ENCODE measurements around the gene CIROP. TPM values are rescaled to one million over a fixed set of nuclear protein-coding genes. Genes with fewer than 3 reads are reported as not detected.
A peak's percentile ranks its signal among the peaks of the same experiment; 100 is the strongest.

CIROP gene
- total and polyA plus RNA-seq, 3 experiments from 2014 or later = not detected

GRCh38 chr14:23066368-23066767 lies 38.4 kb downstream of the CIROP start:
- no peaks in the 10 kb centered on the region for H3K27me3 Mint-ChIP-seq
- no peak overlapping the region for H3K4me3 Mint-ChIP-seq
- peaks cover 57% of the 10 kb centered on the region for H3K36me3 ChIP-seq (ENCODE audit: insufficient read depth, low read length)
- ChIA-PET CTCF (interaction anchor here (3.9 to 21.2 kb wide), 2 partner anchors 9 to 81 kb away, joined by 50 to 732 read pairs; partner anchors contain the start of genes AJUBA and CDH24), POLR2A (no interaction called here)
- no peaks in the 10 kb centered on the region for H3K27me3 ChIP-seq (ENCODE audit: insufficient read depth, low read length, poor library complexity, severe bottlenecking)
- H3K9me3 Mint-ChIP-seq = no peaks in the 10 kb centered on the region
- no peaks in the 10 kb centered on the region for H3K9me3 ChIP-seq (ENCODE audit: low read length)
- H3K4me3 ChIP-seq (ENCODE audit: low read length) = no peak overlapping the region
- peaks cover 20% of the 10 kb centered on the region for H3K4me1 ChIP-seq (ENCODE audit: insufficient read depth, low read length)
- H3K4me1 Mint-ChIP-seq = peaks cover 25 to 39% (median 26%) of the 10 kb centered on the region in 3 donors
- peaks cover 3 to 79% (median 15%) of the 10 kb centered on the region in 3 donors for H3K36me3 Mint-ChIP-seq
- peak overlapping the region in 1 of 8 donors; percentile 23 for H3K27ac Mint-ChIP-seq
- H3K27ac ChIP-seq (ENCODE audit: low read depth, low read length) = no peak overlapping the region
- DNase-seq = no peak

- no peak overlapping the region for H3K4me3 ChIP-seq (ENCODE audit: low read length)
- H3K27ac ChIP-seq (ENCODE audit: low read depth, low read length) = no peak overlapping the region
- peaks cover 2% of the 10 kb centered on the region for H3K4me1 ChIP-seq (ENCODE audit: insufficient read depth, low read length)
- DNase-seq = no peak
- ChIA-PET POLR2A (no interaction called here), CTCF (interaction anchor here (1.9 to 21.2 kb wide), 2 partner anchors 14 to 78 kb away, joined by 7 to 732 read pairs; partner anchors contain the start of gene AJUBA)
- H3K27me3 ChIP-seq (ENCODE audit: insufficient read depth, low read length, poor library complexity, severe bottlenecking) = no peaks in the 10 kb centered on the region
- Mint-ChIP-seq H3K4me1 (peaks cover 6 to 13% (median 7%) of the 10 kb centered on the region in 3 donors), H3K27me3 (no peaks in the 10 kb centered on the region), H3K36me3 (peaks cover 3 to 92% (median 19%) of the 10 kb centered on the region in 3 donors), H3K27ac (peak overlapping the region in 2 of 8 donors; percentile 45 to 76), H3K4me3 (peak overlapping the region in 1 of 7 donors; percentile 52), H3K9me3 (no peaks in the 10 kb centered on the region)
- H3K9me3 ChIP-seq (ENCODE audit: low read length) = no peaks in the 10 kb centered on the region
- H3K36me3 ChIP-seq (ENCODE audit: insufficient read depth, low read length) = peaks cover 72% of the 10 kb centered on the region
Observed at GRCh38 chr14:23063601-23064000, 41.2 kb downstream of the CIROP start.

- H3K27ac Mint-ChIP-seq = peak overlapping the region in 1 of 8 donors; percentile 14
- CTCF ChIA-PET = interaction anchor here (1.3 to 21.2 kb wide), 4 partner anchors 15 to 77 kb away, joined by 3 to 732 read pairs (median 6); partner anchors contain the start of gene AJUBA
- H3K4me1 Mint-ChIP-seq = peaks cover 6 to 14% (median 9%) of the 10 kb centered on the region in 3 donors
- no peaks in the 10 kb centered on the region for H3K9me3 ChIP-seq (ENCODE audit: low read length)
- H3K36me3 ChIP-seq (ENCODE audit: insufficient read depth, low read length) = peaks cover 60% of the 10 kb centered on the region
- H3K9me3 Mint-ChIP-seq = no peaks in the 10 kb centered on the region
- no peak overlapping the region for H3K4me3 ChIP-seq (ENCODE audit: low read length)
- H3K27me3 ChIP-seq (ENCODE audit: insufficient read depth, low read length, poor library complexity, severe bottlenecking) = no peaks in the 10 kb centered on the region
- H3K36me3 Mint-ChIP-seq = peaks cover 3 to 84% (median 19%) of the 10 kb centered on the region in 3 donors
- H3K27ac ChIP-seq (ENCODE audit: low read depth, low read length) = no peak overlapping the region
- H3K27me3 Mint-ChIP-seq = no peaks in the 10 kb centered on the region
- peaks cover 1% of the 10 kb centered on the region for H3K4me1 ChIP-seq (ENCODE audit: insufficient read depth, low read length)
- POLR2A ChIA-PET = interaction anchor here (0.6 to 0.9 kb wide), 2 partner anchors 10 to 11 kb away, joined by 3 to 5 read pairs; no protein-coding TSS in a partner anchor
- H3K4me3 Mint-ChIP-seq = peak overlapping the region in 1 of 7 donors; percentile 42
- no peak for DNase-seq
Observed at GRCh38 chr14:23062002-23062401, 42.8 kb downstream of the CIROP start.

DNA sequence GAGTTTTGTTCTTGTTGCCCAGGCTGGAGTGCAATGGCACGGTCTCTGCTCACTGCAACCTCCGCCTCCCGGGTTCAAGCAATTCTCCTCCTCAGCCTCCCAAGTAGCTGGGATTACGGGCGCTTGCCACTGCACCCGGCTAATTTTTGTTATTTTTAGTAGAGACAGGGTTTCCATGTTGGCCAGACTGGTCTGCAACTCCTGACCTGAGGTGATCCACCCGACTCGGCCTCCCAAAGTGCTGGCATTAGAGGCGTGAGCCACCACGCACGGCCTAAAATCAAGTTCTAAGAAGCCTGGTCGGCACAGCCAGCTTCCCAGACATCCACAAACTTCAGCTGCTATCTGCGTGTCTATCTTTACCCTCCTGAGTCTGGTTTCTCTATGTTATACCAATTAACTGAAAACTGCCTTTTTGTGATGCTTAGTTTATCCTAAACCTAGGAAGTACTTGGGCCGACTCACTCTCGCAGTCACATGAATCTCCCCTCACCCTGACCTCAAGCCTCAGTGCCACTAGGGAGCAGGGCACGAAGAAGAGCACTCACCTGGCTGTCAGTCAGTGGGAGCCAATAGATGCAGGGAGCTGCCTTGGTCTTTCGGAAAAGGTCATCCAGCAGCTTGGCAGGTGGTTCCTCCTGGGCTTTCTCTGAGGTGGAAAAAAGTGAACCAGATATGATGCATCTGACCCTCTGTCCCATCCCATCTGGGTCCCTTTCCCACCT lies 44.1 kb downstream of the CIROP start:
- no peak overlapping the region for H3K4me3 ChIP-seq (ENCODE audit: low read length)
- POLR2A ChIA-PET = no interaction called here
- CTCF ChIA-PET = interaction anchor here (1.0 to 21.2 kb wide), 6 partner anchors 7 to 75 kb away, joined by 3 to 732 read pairs (median 13); partner anchors contain the start of gene AJUBA
- H3K27me3 Mint-ChIP-seq = no peaks in the 10 kb centered on the region
- H3K9me3 Mint-ChIP-seq = no peaks in the 10 kb centered on the region
- peak overlapping the region in 1 of 8 donors; percentile 32 for H3K27ac Mint-ChIP-seq
- H3K27me3 ChIP-seq (ENCODE audit: insufficient read depth, low read length, poor library complexity, severe bottlenecking) = no peaks in the 10 kb centered on the region
- H3K27ac ChIP-seq (ENCODE audit: low read depth, low read length) = no peak overlapping the region
- H3K4me3 Mint-ChIP-seq = peak overlapping the region in 1 of 7 donors; percentile 35
- no peak for DNase-seq
- H3K36me3 ChIP-seq (ENCODE audit: insufficient read depth, low read length) = peaks cover 48% of the 10 kb centered on the region
- H3K9me3 ChIP-seq (ENCODE audit: low read length) = no peaks in the 10 kb centered on the region
- peaks cover 14% of the 10 kb centered on the region for H3K4me1 ChIP-seq (ENCODE audit: insufficient read depth, low read length)
- peaks cover 16 to 21% (median 18%) of the 10 kb centered on the region in 3 donors for H3K4me1 Mint-ChIP-seq
- peaks cover 3 to 71% (median 16%) of the 10 kb centered on the region in 3 donors for H3K36me3 Mint-ChIP-seq

DNA sequence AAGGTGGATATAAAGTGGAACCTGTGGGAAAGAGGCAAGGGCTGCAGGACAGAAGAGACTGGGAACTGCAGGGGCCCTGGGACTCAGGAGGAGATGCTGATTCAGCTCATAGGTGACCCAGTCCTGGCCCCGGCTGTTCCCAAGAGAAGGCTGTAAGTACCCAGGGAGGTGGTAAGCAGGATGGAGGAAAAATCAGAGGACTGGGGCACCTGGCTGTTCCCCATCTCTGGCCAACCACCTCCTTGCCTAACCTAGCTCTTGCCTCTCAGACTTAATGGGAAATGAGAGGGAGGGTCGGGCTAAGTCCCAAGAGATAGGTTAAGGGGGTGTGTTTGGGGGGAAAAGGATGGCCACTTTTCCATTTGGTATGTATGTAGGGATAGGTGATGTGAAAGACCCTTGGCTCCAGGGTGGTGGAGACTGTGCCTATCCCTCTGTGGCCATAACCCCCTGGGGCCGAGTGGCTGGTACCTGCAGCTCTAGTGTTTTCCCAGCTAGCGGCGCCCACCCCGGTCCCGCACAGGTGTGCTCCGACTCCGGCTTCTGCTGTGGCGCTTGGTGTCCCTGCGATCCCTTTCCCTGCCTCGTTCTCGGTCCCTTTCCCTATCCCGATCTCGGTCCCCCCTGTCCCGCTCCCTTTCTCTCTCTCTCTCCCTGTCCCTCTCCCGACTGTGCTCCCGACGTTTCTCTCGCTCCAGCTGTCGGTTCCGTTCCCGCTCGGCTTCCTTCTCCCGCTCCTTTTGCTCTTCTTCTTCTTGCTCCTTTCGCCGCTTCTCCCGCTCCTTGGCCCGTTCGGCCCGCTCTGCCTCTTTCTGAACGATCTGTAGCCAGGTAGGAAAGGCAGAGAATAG lies 45.9 kb downstream of the CIROP start:
- Histone ChIP-seq H3K4me3 (ENCODE audit: low read length) (no peak overlapping the region), H3K9me3 (ENCODE audit: low read length) (no peaks in the 10 kb centered on the region), H3K27ac (ENCODE audit: low read depth, low read length) (no peak overlapping the region), H3K27me3 (ENCODE audit: insufficient read depth, low read length, poor library complexity, severe bottlenecking) (no peaks in the 10 kb centered on the region), H3K36me3 (ENCODE audit: insufficient read depth, low read length) (peaks cover 38% of the 10 kb centered on the region), H3K4me1 (ENCODE audit: insufficient read depth, low read length) (peaks cover 14% of the 10 kb centered on the region)
- Mint-ChIP-seq H3K4me3 (peak overlapping the region in 4 of 7 donors; percentile 23 to 68 (median 30)), H3K9me3 (no peaks in the 10 kb centered on the region), H3K27ac (peak overlapping the region in 2 of 8 donors; percentile 52 to 54), H3K27me3 (no peaks in the 10 kb centered on the region), H3K4me1 (peaks cover 16 to 19% (median 18%) of the 10 kb centered on the region in 3 donors), H3K36me3 (peaks cover 3 to 55% (median 14%) of the 10 kb centered on the region in 3 donors)
- DNase-seq = no peak
- CTCF ChIA-PET = interaction anchor here (0.8 to 21.2 kb wide), 24 partner anchors 9 to 489 kb away, joined by 3 to 732 read pairs (median 6); partner anchors contain the start of genes ACIN1, AJUBA, C14orf119 and PRMT5
- POLR2A ChIA-PET = interaction anchor here (0.5 to 1.5 kb wide), 6 partner anchors 10 to 294 kb away, joined by 5 to 14 read pairs (median 6); partner anchors contain the start of gene AJUBA

- Mint-ChIP-seq H3K9me3 (no peaks in the 10 kb centered on the region), H3K36me3 (peaks cover 0 to 46% (median 11%) of the 10 kb centered on the region in 3 donors), H3K4me1 (peaks cover 16 to 19% (median 18%) of the 10 kb centered on the region in 3 donors), H3K4me3 (peak overlapping the region; percentile 85 to 95 (median 90)), H3K27ac (peak overlapping the region in 7 of 8 donors; percentile 37 to 92 (median 66)), H3K27me3 (no peaks in the 10 kb centered on the region)
- Histone ChIP-seq H3K4me1 (ENCODE audit: insufficient read depth, low read length) (peaks cover 14% of the 10 kb centered on the region), H3K9me3 (ENCODE audit: low read length) (no peaks in the 10 kb centered on the region), H3K27ac (ENCODE audit: low read depth, low read length) (no peak overlapping the region), H3K27me3 (ENCODE audit: insufficient read depth, low read length, poor library complexity, severe bottlenecking) (no peaks in the 10 kb centered on the region), H3K4me3 (ENCODE audit: low read length) (peak overlapping the region; percentile 74), H3K36me3 (ENCODE audit: insufficient read depth, low read length) (peaks cover 29% of the 10 kb centered on the region)
- peak; percentile 74 to 90 (median 81) for DNase-seq
- ChIA-PET POLR2A (interaction anchor here (0.5 to 1.5 kb wide), 8 partner anchors 10 to 488 kb away, joined by 3 to 14 read pairs (median 6); partner anchors contain the start of gene AJUBA), CTCF (interaction anchor here (0.7 to 21.2 kb wide), 33 partner anchors 9 to 488 kb away, joined by 3 to 732 read pairs (median 5); partner anchors contain the start of genes ACIN1, AJUBA, C14orf119 and PRMT5)
Observed at GRCh38 chr14:23057757-23058653, 46.8 kb downstream of the CIROP start.

Measured in CD8-positive, alpha-beta memory T cell (primary cell).